Neural cell (in vitro differentiated cells): ENCODE measurements around the gene SLC39A10. TPM values are rescaled to one million over a fixed set of nuclear protein-coding genes. Genes with fewer than 3 reads are reported as not detected.

Experiments
- H2AFZ ChIP-seq: fragments of 200-600, 300-800 bp; sonication (generic), shearing (Covaris generic); 2 replicates; pipeline ENCODE4 v1.6.0; 2014; ENCODE audit warnings: low read depth, mild to moderate bottlenecking, antibody characterized with exemption, low read length, moderate library complexity
- H3F3A ChIP-seq: fragments of 200-600 bp; shearing (Covaris generic); 2 replicates; pipeline ENCODE4 v1.6.1; 2016; ENCODE audit warnings: mild to moderate bottlenecking, moderate library complexity, mixed read lengths, antibody characterized with exemption, low read length; ENCODE audit not compliant: insufficient read depth, poor library complexity, severe bottlenecking
- H3K27ac ChIP-seq: fragments of 200-600, 300-800 bp; sonication (generic), shearing (Covaris generic); 2 replicates; pipeline ENCODE4 v1.5.1; 2014; ENCODE audit warnings: mild to moderate bottlenecking, low read length, moderate library complexity
- H3K27me3 ChIP-seq: fragments of 300-800, 200-600 bp; sonication (generic), shearing (Covaris generic); 2 replicates; pipeline ENCODE4 v1.6.0; 2014; ENCODE audit warnings: mild to moderate bottlenecking, low read depth, low read length, moderate library complexity; ENCODE audit not compliant: insufficient read depth
- H3K36me3 ChIP-seq: fragments of 300-800, 200-600 bp; sonication (generic), shearing (Covaris generic); 2 replicates; pipeline ENCODE4 v1.5.1; 2014; ENCODE audit warnings: mild to moderate bottlenecking, antibody characterized with exemption, low read length, moderate library complexity; ENCODE audit not compliant: insufficient read depth
- H3K4me2 ChIP-seq: fragments of 300-800, 200-600 bp; sonication (generic), shearing (Covaris generic); 2 replicates; pipeline ENCODE4 v1.6.0; 2014; ENCODE audit warnings: mild to moderate bottlenecking, low read length
- H3K4me3 ChIP-seq: fragments of 300-800, 200-600 bp; sonication (generic), shearing (Covaris generic); 2 replicates; pipeline ENCODE4 v1.5.1; 2014; ENCODE audit warnings: mild to moderate bottlenecking, low read length, moderate library complexity
- H3K79me2 ChIP-seq: fragments of 200-600 bp; shearing (Covaris generic); replicated peaks from 2 replicates; pipeline ENCODE4 v1.6.0; 2014; ENCODE audit warnings: mild to moderate bottlenecking, low read length, moderate library complexity; ENCODE audit not compliant: insufficient read depth
- H3K9ac ChIP-seq: fragments of 300-800, 200-600 bp; sonication (generic), shearing (Covaris generic); 2 replicates; pipeline ENCODE4 v1.6.1; 2016; ENCODE audit warnings: mild to moderate bottlenecking, low read length, mixed read lengths
- H3K9me2 ChIP-seq: fragments of 200-600 bp; shearing (Covaris generic); 2 replicates; pipeline ENCODE4 v1.6.1; 2016; ENCODE audit warnings: mild to moderate bottlenecking, low read length, mixed read lengths; ENCODE audit not compliant: insufficient read depth
- H3K9me3 ChIP-seq: fragments of 200-600, 300-800 bp; sonication (generic), shearing (Covaris generic); 2 replicates; pipeline ENCODE4 v1.6.1; 2016; ENCODE audit warnings: mild to moderate bottlenecking, mixed run types, low read length, moderate library complexity, mixed read lengths
- H4K20me1 ChIP-seq: fragments of 200-600 bp; shearing (Covaris generic); 2 replicates; pipeline ENCODE4 v1.6.1; 2016; ENCODE audit warnings: mild to moderate bottlenecking, mixed run types; ENCODE audit not compliant: insufficient read depth
- CTCF ChIP-seq: fragments of 450-650 bp; IDR thresholded peaks from 2 replicates; pipeline ENCODE4 v1.5.1; 2014; ENCODE audit warnings: antibody characterized with exemption, mild to moderate bottlenecking, moderate library complexity; ENCODE audit not compliant: poor library complexity, severe bottlenecking
- EP300 ChIP-seq: fragments of 450-650 bp; conservative IDR thresholded peaks from 2 replicates; pipeline ENCODE4 v1.6.1; 2014; ENCODE audit warnings: antibody characterized with exemption, mild to moderate bottlenecking, moderate library complexity; ENCODE audit not compliant: poor library complexity, severe bottlenecking
- EZH2 ChIP-seq: fragments of 200-600, 300-800 bp; shearing (Covaris generic), sonication (generic); IDR thresholded peaks from 2 replicates; pipeline ENCODE4 v1.6.1; 2014; ENCODE audit warnings: antibody characterized with exemption, low read length, borderline replicate concordance, mild to moderate bottlenecking; ENCODE audit not compliant: insufficient read depth, poor library complexity, severe bottlenecking
- MXI1 ChIP-seq: fragments of 450-650 bp; conservative IDR thresholded peaks from 2 replicates; pipeline ENCODE4 v1.6.1; 2014; ENCODE audit warnings: antibody characterized with exemption, mild to moderate bottlenecking; ENCODE audit not compliant: poor library complexity, severe bottlenecking
- POLR2AphosphoS5 ChIP-seq: IDR thresholded peaks from 2 replicates; pipeline ENCODE4 v1.6.1; 2012
- RAD21 ChIP-seq: fragments of 450-650 bp; conservative IDR thresholded peaks from 2 replicates; pipeline ENCODE4 v1.6.1; 2014; ENCODE audit warnings: antibody characterized with exemption, mild to moderate bottlenecking, moderate library complexity
- REST ChIP-seq: IDR thresholded peaks from 2 replicates; pipeline ENCODE4 v1.6.1; 2012; ENCODE audit warnings: borderline replicate concordance
- SMC3 ChIP-seq: fragments of 450-650 bp; conservative IDR thresholded peaks from 2 replicates; pipeline ENCODE4 v1.6.1; 2014; ENCODE audit warnings: antibody characterized with exemption, mild to moderate bottlenecking, moderate library complexity; ENCODE audit not compliant: poor library complexity
- TAF1 ChIP-seq: IDR thresholded peaks from 2 replicates; pipeline ENCODE4 v1.6.1; 2012; ENCODE audit warnings: low read depth
- polyA plus RNA-seq: library from polyadenylated mRNA; depleted of rRNA; stranded (reverse); fragments of >200 nt; gene quantifications from 2 replicates; pipeline ENCODE4 v1.2.3, GENCODE V29; 2014

The SLC39A10 gene
- polyA plus RNA-seq, 1 donor from 2014 or later: 71.7 TPM

- no peaks in the 10 kb centered on the region for H4K20me1 ChIP-seq
- H3K27ac ChIP-seq: no peak overlapping the region
- no peaks in the 10 kb centered on the region for H3K9me2 ChIP-seq
- no peak overlapping the region for H3K4me3 ChIP-seq
- no peaks in the 10 kb centered on the region for H3K36me3 ChIP-seq
- H2AFZ ChIP-seq: no peak overlapping the region
- no peaks in the 10 kb centered on the region for H3K79me2 ChIP-seq
- TF ChIP-seq CTCF: no peak
- TF ChIP-seq RAD21: no peak
- no peak for TF ChIP-seq EZH2
- no peaks in the 10 kb centered on the region for H3F3A ChIP-seq
- no peaks in the 10 kb centered on the region for H3K9me3 ChIP-seq
- H3K4me2 ChIP-seq: no peak overlapping the region
- no peak overlapping the region for H3K9ac ChIP-seq
- H3K27me3 ChIP-seq: no peaks in the 10 kb centered on the region
These were observed 43.1 kb upstream of the SLC39A10 start for GRCh38 chr2:195613922-195614321.

DNA sequence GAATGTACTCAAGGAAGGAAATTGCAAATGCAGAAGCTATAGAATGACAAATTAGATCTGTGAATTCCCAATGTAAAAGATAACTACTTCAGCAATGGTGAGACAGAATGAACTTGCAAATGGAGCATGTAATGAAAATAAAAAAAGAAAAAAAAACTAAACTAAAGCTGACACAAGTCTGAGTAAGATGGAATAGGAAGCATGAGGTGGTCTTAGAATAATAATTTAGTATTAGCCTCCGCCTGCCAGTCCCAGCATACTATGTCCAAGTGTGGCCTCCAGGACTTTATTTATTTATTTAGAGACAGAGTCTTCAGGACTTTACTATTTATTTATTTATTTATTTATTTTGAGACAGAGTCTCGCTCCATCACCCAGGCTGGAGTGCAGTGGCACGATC lies 37.4 kb upstream of the SLC39A10 start:
- Histone ChIP-seq H4K20me1 (no peaks in the 10 kb centered on the region), H3K79me2 (no peaks in the 10 kb centered on the region), H3K9me2 (no peaks in the 10 kb centered on the region), H3K4me2 (no peak overlapping the region), H3K27me3 (no peaks in the 10 kb centered on the region), H3K36me3 (no peaks in the 10 kb centered on the region), H3K9me3 (no peaks in the 10 kb centered on the region), H3F3A (no peaks in the 10 kb centered on the region), H3K27ac (no peak overlapping the region), H2AFZ (no peak overlapping the region), H3K4me3 (no peak overlapping the region), H3K9ac (no peak overlapping the region)
- no peak for TF ChIP-seq TAF1

DNA sequence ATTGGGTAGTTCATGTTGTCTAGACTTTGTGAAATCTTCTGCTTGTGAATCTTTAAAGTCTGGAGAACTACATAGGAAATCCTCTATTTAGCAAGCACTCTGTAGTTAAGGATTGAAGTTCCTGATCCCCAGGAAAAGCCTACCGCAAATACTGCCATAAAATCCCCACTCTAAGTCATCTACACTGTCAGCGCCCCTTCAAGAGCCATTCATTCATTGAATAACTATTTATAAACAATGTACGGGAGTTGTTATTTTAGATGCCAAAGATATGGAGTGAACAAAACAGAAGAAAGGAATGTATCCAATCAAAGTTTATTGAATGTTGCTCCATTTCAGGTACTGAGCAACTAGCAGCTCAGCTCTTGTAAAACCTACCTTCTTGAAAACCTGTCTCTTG lies 36.5 kb upstream of the SLC39A10 start:
- H2AFZ ChIP-seq: no peak overlapping the region
- no peak for TF ChIP-seq EP300
- TF ChIP-seq RAD21: no peak
- TF ChIP-seq SMC3: no peak
- TF ChIP-seq REST: no peak
- no peak for TF ChIP-seq POLR2AphosphoS5
- TF ChIP-seq MXI1: no peak
- no peak for TF ChIP-seq TAF1

More for the DNA sequence above, 36.5 kb upstream of the SLC39A10 start:
- no peak overlapping the region for H3K4me2 ChIP-seq
- no peaks in the 10 kb centered on the region for H4K20me1 ChIP-seq
- H3K79me2 ChIP-seq: no peaks in the 10 kb centered on the region
- no peaks in the 10 kb centered on the region for H3K9me3 ChIP-seq
- no peaks in the 10 kb centered on the region for H3K27me3 ChIP-seq
- H3K27ac ChIP-seq: no peak overlapping the region
- H3K9ac ChIP-seq: no peak overlapping the region
- H3K36me3 ChIP-seq: no peaks in the 10 kb centered on the region
- H3K4me3 ChIP-seq: no peak overlapping the region
- no peaks in the 10 kb centered on the region for H3F3A ChIP-seq
- no peaks in the 10 kb centered on the region for H3K9me2 ChIP-seq
